HG02571 (cell line): ENCODE data around the gene CPEB3.
"Not testable (repeated sequence)": the region's sequence is repeated elsewhere in the genome, so short reads cannot be mapped to it uniquely, and the experiment has no call there.

Experiments
- ATAC-seq: cut with Tn5 transposase; IDR thresholded peaks from one replicate; pipeline ENCODE4 v1.9.1; 2021; ENCODE audit warnings: mild to moderate bottlenecking, moderate library complexity; ENCODE audit not compliant: unreplicated experiment

The CPEB3 gene

GRCh38 chr10:92052741-92053140 lies 238.1 kb downstream of the CPEB3 start:
- no peak for ATAC-seq

GRCh38 chr10:92052088-92052487 lies 238.8 kb downstream of the CPEB3 start:
- ATAC-seq, result no peak

DNA sequence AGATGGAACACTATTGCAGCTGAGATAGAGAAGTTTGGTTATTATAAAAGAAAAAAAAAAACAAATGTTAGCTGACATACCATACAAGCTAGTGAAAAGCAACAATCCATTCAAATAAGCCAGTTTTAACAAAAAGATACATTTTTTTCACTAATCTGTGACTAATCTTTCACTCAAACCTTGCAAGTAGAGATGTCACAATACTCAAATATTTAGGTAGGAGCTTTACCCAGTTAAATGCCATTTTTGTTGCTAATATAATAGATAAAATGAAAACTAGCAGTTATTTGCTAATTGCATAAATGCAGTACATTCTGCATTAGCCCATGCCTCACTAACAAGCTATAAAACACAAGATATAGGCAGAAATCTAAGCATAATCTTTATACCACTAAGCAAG lies 243.7 kb downstream of the CPEB3 start:
- ATAC-seq, result no peak

DNA sequence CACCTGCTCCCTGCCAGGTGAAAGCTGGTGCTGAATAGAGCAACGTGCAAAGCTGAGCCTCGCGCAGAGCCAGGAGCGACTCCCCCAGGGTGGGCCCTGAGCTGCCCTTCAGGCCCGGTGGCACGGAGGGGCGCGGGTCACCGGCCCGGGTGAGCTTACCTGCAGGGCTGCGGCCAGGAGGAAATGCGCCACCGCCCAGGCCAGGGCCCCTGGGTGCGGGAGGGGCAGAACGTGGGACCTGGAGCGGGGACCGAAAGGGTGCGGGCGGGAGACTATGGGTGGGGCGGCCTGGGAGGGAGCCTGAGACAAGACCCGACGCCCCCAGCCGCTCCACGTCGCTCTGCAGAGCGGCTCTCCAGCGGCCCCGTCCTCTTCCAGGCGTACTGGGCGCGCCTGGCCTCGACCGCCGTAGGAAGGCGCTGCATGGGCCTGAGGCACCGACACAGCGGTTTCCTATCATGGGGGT lies 245.2 kb downstream of the CPEB3 start:
- ATAC-seq, result no peak

GRCh38 chr10:92042541-92042940 lies 248.3 kb downstream of the CPEB3 start:
- no peak for ATAC-seq

GRCh38 chr10:92038949-92039348 lies 251.9 kb downstream of the CPEB3 start:
- no peak for ATAC-seq

DNA sequence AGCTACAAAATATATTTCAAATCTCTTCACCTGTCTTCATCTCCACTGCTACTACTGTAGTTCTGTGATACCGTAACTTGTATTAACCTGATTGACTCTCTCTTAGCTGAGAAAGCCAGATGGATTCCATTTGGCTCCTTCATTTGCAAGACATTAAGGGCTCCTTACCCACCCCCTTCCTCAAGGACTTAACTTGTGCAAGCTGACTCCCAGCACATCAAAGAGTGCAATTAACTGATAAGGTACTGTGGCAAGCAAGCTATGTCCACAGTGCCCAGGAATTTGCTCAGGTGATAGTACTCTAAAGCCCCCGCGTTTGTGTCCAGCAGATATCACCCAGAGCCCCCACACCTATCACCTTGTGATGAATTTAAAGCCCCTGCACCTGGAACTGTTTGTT lies 257.8 kb downstream of the CPEB3 start:
- ATAC-seq, result not testable (repeated sequence)

GRCh38 chr10:92031580-92031979 lies 259.3 kb downstream of the CPEB3 start:
- no peak for ATAC-seq

DNA sequence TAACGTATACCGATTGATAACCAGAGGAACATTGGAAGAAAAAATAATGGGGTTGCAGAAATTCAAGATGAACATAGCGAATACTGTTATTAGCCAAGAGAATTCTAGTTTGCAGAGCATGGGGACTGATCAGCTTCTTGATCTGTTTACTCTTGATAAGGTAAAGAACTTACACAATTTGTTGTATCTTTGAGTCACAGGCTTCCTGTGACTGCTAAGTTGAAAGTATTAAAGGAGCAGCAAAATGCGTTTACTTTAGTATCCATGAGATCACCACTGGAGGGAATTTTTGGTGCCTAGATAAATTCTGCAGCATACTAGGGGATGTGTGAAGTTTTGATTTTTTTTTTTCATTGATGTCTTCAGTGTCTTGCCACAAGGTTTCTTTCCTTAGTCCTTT lies 263.7 kb downstream of the CPEB3 start:
- no peak for ATAC-seq

DNA sequence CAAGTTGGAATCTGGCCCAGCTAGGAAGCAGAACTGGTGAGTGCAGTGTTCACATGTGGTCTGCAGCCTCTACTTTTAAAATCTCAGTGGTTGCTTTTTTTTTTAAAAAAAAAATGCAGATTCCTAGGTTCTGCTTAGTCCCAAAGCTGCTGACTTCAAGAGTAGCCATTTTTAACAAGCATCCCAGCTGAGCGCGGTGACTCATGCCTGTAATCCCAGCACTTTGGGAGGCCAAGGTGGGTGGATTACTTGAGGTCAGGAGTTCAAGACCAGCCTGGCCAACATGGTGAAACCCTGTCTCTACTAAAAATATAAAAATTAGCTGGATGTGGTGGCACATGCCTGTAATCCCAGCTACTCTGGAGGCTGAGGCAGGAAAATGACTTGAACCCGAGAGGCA lies 265.5 kb downstream of the CPEB3 start:
- not testable (repeated sequence) for ATAC-seq

DNA sequence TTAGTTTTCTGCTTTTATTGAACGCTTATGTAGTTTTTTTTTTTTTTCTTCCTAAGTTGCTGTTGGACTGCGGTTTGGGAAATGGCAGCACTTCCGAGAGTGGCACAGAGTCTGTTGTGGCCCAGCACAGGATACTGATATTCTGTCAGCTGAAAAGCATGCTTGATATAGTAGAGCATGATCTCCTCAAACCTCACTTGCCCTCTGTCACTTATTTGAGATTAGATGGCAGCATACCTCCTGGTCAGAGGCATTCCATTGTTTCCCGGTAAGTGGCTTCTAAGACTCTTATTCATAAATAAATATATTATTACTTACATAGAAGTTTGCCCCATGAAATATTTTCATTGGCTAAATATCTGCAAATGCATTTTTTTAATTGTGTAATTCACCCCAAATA lies 266.2 kb downstream of the CPEB3 start:
- ATAC-seq, result no peak

DNA sequence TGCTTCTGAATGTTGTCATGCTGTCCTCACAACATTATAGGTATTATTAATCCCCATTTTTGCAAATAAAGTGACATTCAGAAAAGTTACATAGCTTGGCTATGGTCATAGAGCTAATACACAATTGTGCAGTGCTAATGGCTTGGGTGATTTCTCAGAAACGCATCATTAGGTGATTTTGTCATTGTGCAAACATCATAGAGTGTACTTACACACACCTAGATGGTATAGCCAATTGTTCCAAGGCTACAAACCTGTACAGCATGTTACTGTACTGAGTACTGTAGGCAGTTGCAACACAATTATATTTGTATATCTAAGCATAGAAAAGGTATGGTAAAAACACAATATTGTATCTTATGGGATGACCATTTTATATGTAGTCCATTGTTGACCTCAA lies 276.3 kb downstream of the CPEB3 start:
- no peak for ATAC-seq

GRCh38 chr10:92011560-92012214 lies 279.2 kb downstream of the CPEB3 start:
- no peak for ATAC-seq

GRCh38 chr10:92010047-92010735 lies 280.7 kb downstream of the CPEB3 start:
- ATAC-seq, result no peak

DNA sequence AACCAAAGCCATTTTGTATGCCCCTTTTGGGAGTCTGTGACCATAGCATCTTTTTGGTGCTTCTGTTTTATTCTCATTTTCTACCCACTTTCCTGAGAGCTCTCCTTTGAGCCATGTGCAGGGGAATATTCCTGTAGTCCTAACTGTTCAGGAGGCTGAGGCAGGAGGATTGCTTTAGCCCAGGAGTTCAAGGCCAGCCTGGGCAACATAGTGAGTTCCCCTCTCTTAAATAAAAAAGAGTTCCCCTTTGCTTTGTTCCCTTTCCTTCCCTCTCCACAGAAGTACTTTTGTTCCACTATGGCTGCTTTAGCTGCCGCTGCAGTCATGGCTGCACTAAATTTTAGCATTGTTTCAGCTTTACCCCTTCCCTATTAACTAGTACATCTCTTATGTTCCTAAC lies 281.4 kb downstream of the CPEB3 start:
- no peak for ATAC-seq

GRCh38 chr10:92005978-92006377 lies 284.9 kb downstream of the CPEB3 start:
- ATAC-seq, result no peak

DNA sequence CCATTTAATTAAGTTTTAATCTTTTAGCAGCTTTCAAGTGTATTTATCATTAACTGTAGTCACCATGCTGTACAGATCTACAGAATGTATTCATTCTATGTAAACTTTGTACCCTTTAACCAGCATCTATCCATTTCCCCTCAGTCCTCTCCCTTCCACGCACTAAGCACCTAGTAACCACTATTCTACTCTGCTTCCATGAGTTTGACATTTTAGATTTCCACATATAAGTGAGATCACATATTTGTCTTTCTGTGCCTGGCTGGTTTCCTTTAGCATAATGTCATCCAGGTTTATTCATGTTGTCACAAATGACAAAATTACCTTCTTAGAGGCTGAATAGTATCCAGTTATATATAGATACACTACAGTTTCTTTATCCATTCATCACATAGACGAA lies 287.6 kb downstream of the CPEB3 start:
- no peak for ATAC-seq

DNA sequence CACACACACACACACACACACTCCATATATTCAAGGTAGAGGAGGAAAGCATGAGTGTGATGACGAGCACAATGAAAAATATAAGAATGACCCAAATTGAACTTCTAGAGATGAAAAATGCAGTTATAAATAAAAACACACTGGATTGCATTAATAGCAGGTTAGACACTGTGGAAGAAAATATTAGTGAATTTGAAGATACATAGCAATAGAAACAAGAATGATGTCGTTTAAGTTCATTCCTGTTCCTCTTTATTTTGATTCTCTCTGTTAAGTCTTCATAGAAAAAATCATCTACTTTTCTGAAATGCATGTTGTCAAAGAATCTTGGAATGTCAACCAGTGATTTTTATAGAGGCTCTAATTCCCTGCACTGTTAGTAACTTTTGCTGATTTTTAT lies 288.9 kb downstream of the CPEB3 start:
- no peak for ATAC-seq

GRCh38 chr10:92001581-92001980 lies 289.3 kb downstream of the CPEB3 start:
- ATAC-seq, result no peak
